B cell (primary cell): Measurements from ENCODE around the gene TUBA4A. TPM values are rescaled to one million over a fixed set of nuclear protein-coding genes. Genes with fewer than 3 reads are reported as not detected.

Source experiments
- ATAC-seq: fragments of 200-7000 bp; cut with Tn5 transposase; one replicate; pipeline ENCODE4 v1.10.0; 2021; ENCODE audit warnings: low read depth, mild to moderate bottlenecking, moderate number of reproducible peaks, moderate library complexity
- CTCF ChIA-PET: fragments of 350-600 bp; sonication (Branson Sonifier 250); formaldehyde crosslinking; loops from one replicate; lab custom pipeline; 2021; ENCODE audit warnings: antibody characterized with exemption, inconsistent platforms; lab: Charles Lee
- POLR2A ChIA-PET: fragments of 350-600 bp; sonication (Branson Sonifier 250); formaldehyde crosslinking; loops from one replicate; lab custom pipeline; 2021; ENCODE audit warnings: antibody characterized with exemption; lab: Charles Lee
- DNase-seq: peaks from one replicate; pipeline ENCODE4 v3.0.0; 2013
- H2AFZ ChIP-seq: 2 replicates; pipeline ENCODE4 v1.6.1; 2012; ENCODE audit warnings: mild to moderate bottlenecking, low read depth, low read length; ENCODE audit not compliant: insufficient read depth, poor library complexity, severe bottlenecking
- H3K27ac ChIP-seq, 2 donors: 1 replicate in 1 of 2; 2 replicates in 1 of 2; pipeline ENCODE4 v1.5.1; 2012 to 2013; ENCODE audit warnings: low read length in 2 of 2, mild to moderate bottlenecking in 2 of 2, moderate library complexity in 1 of 2
- H3K27me3 ChIP-seq, 4 experiments: fragments of 200-600 bp in 1 of 4; sonication (generic) in 1 of 4; replicated peaks in 1 of 4; 1 replicate in 2 of 4; 2 replicates in 2 of 4; pipeline versions ENCODE4 v1.6.1 to v1.7.0; 2013 to 2016; ENCODE audit warnings: low read length in 3 of 4, mild to moderate bottlenecking in 2 of 4, mixed read lengths in 1 of 4, moderate library complexity in 1 of 4; ENCODE audit not compliant: insufficient read depth in 4 of 4, control insufficient read depth in 3 of 4; ENCODE audit errors: control extremely low read depth in 1 of 4
- H3K36me3 ChIP-seq, 2 experiments: replicated peaks in 1 of 2; 1 replicate in 1 of 2; 2 replicates in 1 of 2; pipeline versions ENCODE4 v1.6.1 to v1.7.1; 2013; ENCODE audit warnings: low read length in 1 of 2; ENCODE audit not compliant: insufficient read depth in 2 of 2, control insufficient read depth in 1 of 2; ENCODE audit errors: control extremely low read depth in 1 of 2, extremely low read depth in 1 of 2
- H3K4me1 ChIP-seq, 2 donors: fragments of 200-600 bp in 1 of 2; sonication (generic) in 1 of 2; 1 replicate in 1 of 2; 2 replicates in 1 of 2; pipeline versions ENCODE4 v1.5.1 to v1.6.1; 2013 to 2017; ENCODE audit warnings: low read length in 2 of 2; ENCODE audit not compliant: control insufficient read depth in 2 of 2, insufficient read depth in 2 of 2
- H3K4me2 ChIP-seq: replicated peaks from 2 replicates; pipeline ENCODE3; 2012; ENCODE audit warnings: mild to moderate bottlenecking, low read depth, low read length; ENCODE audit not compliant: poor library complexity, severe bottlenecking
- H3K4me3 ChIP-seq, 5 experiments: fragments of 200-600 bp in 1 of 5; sonication (generic) in 1 of 5; 1 replicate in 3 of 5; 2 replicates in 2 of 5; pipeline versions ENCODE4 v1.5.1 to v1.7.0; 2011 to 2016; ENCODE audit warnings: low read length in 4 of 5, mild to moderate bottlenecking in 4 of 5, low read depth in 2 of 5, control low read depth in 1 of 5, moderate library complexity in 1 of 5; ENCODE audit not compliant: insufficient read depth in 1 of 5; ENCODE audit errors: control extremely low read depth in 1 of 5, extremely low read depth in 1 of 5
- H3K79me2 ChIP-seq: fragments of 200-600 bp; sonication (generic); one replicate; pipeline ENCODE4 v1.6.0; 2016; ENCODE audit warnings: low read length; ENCODE audit not compliant: control insufficient read depth, insufficient read depth
- H3K9ac ChIP-seq: fragments of 200-600 bp; sonication (generic); 2 replicates; pipeline ENCODE4 v1.6.1; 2017; ENCODE audit warnings: mild to moderate bottlenecking, low read length, moderate library complexity
- H3K9me3 ChIP-seq, 3 donors: one replicate each; pipeline versions ENCODE4 v1.6.1 to v1.7.1; 2013; ENCODE audit warnings: low read length in 2 of 3; ENCODE audit not compliant: control insufficient read depth in 2 of 3, insufficient read depth in 1 of 3; ENCODE audit errors: control extremely low read depth in 1 of 3
- H4K20me1 ChIP-seq: 2 replicates; pipeline ENCODE4 v1.6.0; 2012; ENCODE audit warnings: mild to moderate bottlenecking, low read length; ENCODE audit not compliant: insufficient read depth, control insufficient read depth, poor library complexity, severe bottlenecking
- H3K27ac Mint-ChIP-seq: one replicate; pipeline ENCODE4 v1.8.0; 2021; ENCODE audit warnings: mixed read lengths
- H3K27me3 Mint-ChIP-seq: one replicate; pipeline ENCODE4 v1.8.0; 2021; ENCODE audit warnings: mixed read lengths
- H3K4me1 Mint-ChIP-seq: one replicate; pipeline ENCODE4 v1.8.0; 2021; ENCODE audit warnings: mixed read lengths
- H3K4me3 Mint-ChIP-seq: one replicate; pipeline ENCODE4 v1.8.0; 2021; ENCODE audit warnings: mixed read lengths
- H3K9me3 Mint-ChIP-seq: one replicate; pipeline ENCODE4 v1.8.0; 2022; ENCODE audit warnings: mixed read lengths; ENCODE audit not compliant: insufficient read depth
- CTCF ChIP-seq: fragments of 200-600 bp; IDR thresholded peaks from one replicate; pipeline ENCODE4 v1.8.0; 2022; ENCODE audit warnings: antibody characterized with exemption, mild to moderate bottlenecking
- EZH2 ChIP-seq: IDR thresholded peaks from 2 replicates; pipeline ENCODE4 v1.6.1; 2012; ENCODE audit warnings: borderline replicate concordance, low read depth, mild to moderate bottlenecking, moderate library complexity, low read length; ENCODE audit not compliant: insufficient read depth, poor library complexity, severe bottlenecking
- WGBS: methylation state at CpG from one replicate; pipeline ENCODE4 v1.1.5; 2013; ENCODE audit warnings: missing lambda C conversion rate; ENCODE audit not compliant: insufficient coverage; 5-methylcytosine and 5-hydroxymethylcytosine counted together
- intact Hi-C: fragments of 100-400 bp; cut with micrococcal nuclease; formaldehyde crosslinking; loops from one replicate; pipeline ENCODE4 v1.10.0; 2022
- polyA plus RNA-seq: library from polyadenylated mRNA; depleted of rRNA; stranded (reverse); fragments of >200 nt; gene quantifications from 2 replicates; pipeline ENCODE4 v1.2.3, GENCODE V29; 2012
- total RNA-seq, 2 donors: library from RNA; stranded (reverse); fragments of 120-200 nt in 1 of 2; gene quantifications; 1 replicate in 1 of 2; 2 replicates in 1 of 2; pipeline versions ENCODE4 v1.2.3 to v1.2.4, GENCODE V29; 2013 to 2022

The TUBA4A gene
- total and polyA plus RNA-seq, 2 donors (not counting 1 experiment from before 2014, with no cell fraction given): 196 to 338 TPM

DNA sequence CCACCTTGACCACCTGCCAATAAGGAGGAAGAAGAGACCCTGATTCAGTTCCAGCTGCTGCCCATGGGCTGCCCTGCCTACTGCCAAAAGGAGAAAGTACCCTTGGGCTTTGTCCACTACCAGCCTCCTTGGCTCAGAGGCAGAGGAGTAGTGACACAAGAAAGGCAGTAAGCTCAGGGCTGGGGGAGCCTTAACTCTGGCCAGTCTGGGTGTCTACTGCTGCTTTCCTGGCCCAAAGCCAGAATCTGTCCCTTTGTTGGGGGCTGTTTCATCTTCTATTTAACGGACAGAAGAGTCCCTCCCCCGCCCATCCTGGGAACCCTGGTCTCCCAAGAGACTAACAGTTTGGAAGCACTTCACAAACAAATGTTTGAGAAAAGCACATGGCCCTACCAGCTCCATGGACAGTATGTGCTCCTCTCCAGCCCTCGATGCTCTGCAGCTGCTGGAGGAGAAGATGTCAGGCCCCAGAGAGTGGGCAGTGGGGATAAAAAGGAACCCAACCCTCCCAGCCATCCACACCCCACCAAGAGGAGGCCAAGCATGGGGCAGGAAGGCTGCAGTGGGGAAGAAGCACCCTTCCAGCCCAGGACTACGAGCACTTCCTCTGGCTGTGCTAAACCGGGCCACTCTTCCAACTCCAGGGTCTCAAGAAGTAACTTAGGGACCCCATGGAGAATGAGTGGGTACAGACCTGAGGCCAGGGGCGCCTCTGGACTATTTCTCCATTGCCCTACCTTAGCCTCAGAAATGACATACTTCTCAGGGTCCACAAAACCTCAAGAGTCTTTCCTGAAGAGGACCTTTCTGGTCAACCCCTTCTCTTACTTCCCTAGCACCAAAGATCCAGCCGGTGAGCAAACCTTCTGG, 25.4 kb downstream of the TUBA4A start:
- no peak for DNase-seq
- Mint-ChIP-seq H3K27me3 (no peaks in the 10 kb centered on the region), H3K4me1 (peaks cover 38% of the 10 kb centered on the region), H3K27ac (peak overlapping the region; percentile 70), H3K4me3 (peak overlapping the region; percentile 99), H3K9me3 (no peaks in the 10 kb centered on the region)
- Histone ChIP-seq H3K4me1 (peaks cover 17 to 23% of the 10 kb centered on the region in 2 donors), H3K4me2 (peak overlapping the region; percentile 93), H3K9ac (peak overlapping the region; percentile 82), H2AFZ (peak overlapping the region; percentile 78), H3K27ac (peak overlapping the region; percentile 70 to 87), H3K36me3 (peaks cover 7 to 45% of the 10 kb centered on the region in 2 experiments), H4K20me1 (peaks cover 71% of the 10 kb centered on the region), H3K4me3 (peak overlapping the region; percentile 86 to 98 (median 92)), H3K27me3 (no peaks in the 10 kb centered on the region), H3K79me2 (peaks cover 69% of the 10 kb centered on the region), H3K9me3 (no peaks in the 10 kb centered on the region)
- ChIA-PET POLR2A (interaction anchor here (1.0 to 3.2 kb wide), 9 partner anchors 9 to 66 kb away, joined by 4 to 56 read pairs (median 11); partner anchors contain the start of genes ABCB6, GLB1L, STK16 and TUBA4A), CTCF (interaction anchor here (1.3 to 4.9 kb wide), 8 partner anchors 17 to 66 kb away, joined by 3 to 30 read pairs (median 10); partner anchors contain the start of genes CNPPD1, GLB1L, STK16 and TUBA4A)
- TF ChIP-seq EZH2 (no peak), CTCF (no peak)
- no peak for ATAC-seq
- intact Hi-C loops: loop anchor here (5.0 kb wide), 1 partner anchor 369 kb away; the partner anchor contains the start of gene STK11IP
- 0% methylated on average over 3 of the region's 7 CpGs for WGBS
